HG03378 (cell line): ENCODE data around the gene ZP1.

Source experiments
- ATAC-seq: cut with Tn5 transposase; IDR thresholded peaks from one replicate; pipeline ENCODE4 v1.9.1; 2021; ENCODE audit warnings: mild to moderate bottlenecking, moderate library complexity; ENCODE audit not compliant: unreplicated experiment

The ZP1 gene

GRCh38 chr11:60857378-60858232, 9.7 kb upstream of the ZP1 start:
- no peak for ATAC-seq

GRCh38 chr11:60858236-60858635, 9.1 kb upstream of the ZP1 start:
- ATAC-seq = no peak

- ATAC-seq = no peak
Observed at GRCh38 chr11:60858731-60859464, 8.4 kb upstream of the ZP1 start.

GRCh38 chr11:60859616-60860250, 7.6 kb upstream of the ZP1 start:
- ATAC-seq = no peak

GRCh38 chr11:60860943-60861342, 6.4 kb upstream of the ZP1 start:
- no peak for ATAC-seq

- no peak for ATAC-seq
Observed at GRCh38 chr11:60862171-60862570, 5.2 kb upstream of the ZP1 start.

- ATAC-seq = no peak
Observed at GRCh38 chr11:60863550-60864521, 3.5 kb upstream of the ZP1 start.

GRCh38 chr11:60864856-60865513, 2.4 kb upstream of the ZP1 start:
- no peak for ATAC-seq

GRCh38 chr11:60867871-60868681, 734 bp downstream of the ZP1 start:
- no peak for ATAC-seq

- no peak for ATAC-seq
Observed at GRCh38 chr11:60868682-60869450, 1.5 kb downstream of the ZP1 start.

GRCh38 chr11:60869451-60869825, 2.1 kb downstream of the ZP1 start:
- ATAC-seq = no peak

- no peak for ATAC-seq
Observed at GRCh38 chr11:60870276-60870675, 2.9 kb downstream of the ZP1 start.

GRCh38 chr11:60870733-60871377, 3.5 kb downstream of the ZP1 start:
- ATAC-seq = no peak

GRCh38 chr11:60871378-60872061, 4.2 kb downstream of the ZP1 start:
- ATAC-seq = no peak

- ATAC-seq = no peak
Observed at GRCh38 chr11:60872124-60872960, 5.0 kb downstream of the ZP1 start.

GRCh38 chr11:60872961-60873524, 5.7 kb downstream of the ZP1 start:
- no peak for ATAC-seq
